Nephron (organoid): ENCODE data around the gene ABCA12.

Experiments
- H3K27ac Mint-ChIP-seq, 3 experiments: 2 replicates each; pipeline ENCODE4 v1.8.0; 2020; ENCODE audit warnings: mixed read lengths in 3 of 3, mild to moderate bottlenecking in 2 of 3, moderate library complexity in 1 of 3
- H3K27me3 Mint-ChIP-seq: 2 replicates; pipeline ENCODE4 v1.8.0; 2021; ENCODE audit warnings: low read depth, mild to moderate bottlenecking, moderate library complexity, mixed read lengths
- H3K36me3 Mint-ChIP-seq: 2 replicates; pipeline ENCODE4 v1.8.0; 2020; ENCODE audit warnings: low read depth, mixed read lengths
- H3K4me1 Mint-ChIP-seq: 2 replicates; pipeline ENCODE4 v1.8.0; 2020; ENCODE audit warnings: mixed read lengths
- H3K4me3 Mint-ChIP-seq, 3 experiments: 2 replicates each; pipeline ENCODE4 v1.8.0; 2020; ENCODE audit warnings: mild to moderate bottlenecking in 3 of 3, mixed read lengths in 3 of 3, moderate library complexity in 2 of 3
- H3K9me3 Mint-ChIP-seq: 2 replicates; pipeline ENCODE4 v1.8.0; 2020; ENCODE audit warnings: mixed read lengths
- TF ChIP-seq, protein P1 (sequence below), 3 experiments: fragments of 200-600 bp; sonication (generic); IDR thresholded peaks; one replicate each; pipeline ENCODE4 v1.5.0; 2021; ENCODE audit warnings: antibody characterized with exemption in 3 of 3; ENCODE audit not compliant: unreplicated experiment in 3 of 3

Gene ABCA12

DNA sequence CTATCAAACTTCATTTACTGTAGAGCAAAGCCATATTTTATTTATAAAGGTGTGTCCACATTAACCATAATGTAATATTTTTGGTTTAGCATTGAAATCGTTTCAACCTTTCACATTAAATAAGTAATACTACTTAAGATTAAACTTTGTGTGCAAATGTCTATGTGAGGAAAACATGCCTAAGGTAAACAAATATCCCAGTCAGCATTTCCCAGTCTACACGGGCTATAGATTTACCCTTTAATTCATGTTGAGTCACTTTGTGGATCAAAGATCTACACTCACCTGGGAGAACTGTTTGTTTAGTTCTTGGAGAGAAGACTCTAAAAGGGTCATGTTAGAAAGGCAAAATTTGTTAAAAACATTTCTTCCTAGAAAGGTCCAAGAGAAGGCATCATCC is 89.1 kb downstream of the ABCA12 start:
- TF ChIP-seq, protein P1, sequence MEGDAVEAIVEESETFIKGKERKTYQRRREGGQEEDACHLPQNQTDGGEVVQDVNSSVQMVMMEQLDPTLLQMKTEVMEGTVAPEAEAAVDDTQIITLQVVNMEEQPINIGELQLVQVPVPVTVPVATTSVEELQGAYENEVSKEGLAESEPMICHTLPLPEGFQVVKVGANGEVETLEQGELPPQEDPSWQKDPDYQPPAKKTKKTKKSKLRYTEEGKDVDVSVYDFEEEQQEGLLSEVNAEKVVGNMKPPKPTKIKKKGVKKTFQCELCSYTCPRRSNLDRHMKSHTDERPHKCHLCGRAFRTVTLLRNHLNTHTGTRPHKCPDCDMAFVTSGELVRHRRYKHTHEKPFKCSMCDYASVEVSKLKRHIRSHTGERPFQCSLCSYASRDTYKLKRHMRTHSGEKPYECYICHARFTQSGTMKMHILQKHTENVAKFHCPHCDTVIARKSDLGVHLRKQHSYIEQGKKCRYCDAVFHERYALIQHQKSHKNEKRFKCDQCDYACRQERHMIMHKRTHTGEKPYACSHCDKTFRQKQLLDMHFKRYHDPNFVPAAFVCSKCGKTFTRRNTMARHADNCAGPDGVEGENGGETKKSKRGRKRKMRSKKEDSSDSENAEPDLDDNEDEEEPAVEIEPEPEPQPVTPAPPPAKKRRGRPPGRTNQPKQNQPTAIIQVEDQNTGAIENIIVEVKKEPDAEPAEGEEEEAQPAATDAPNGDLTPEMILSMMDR (IDR thresholded peaks at IDR 0.05; ENCODE audit: unreplicated experiment in 3 of 3) = no peak
- Mint-ChIP-seq H3K27ac (no peak overlapping the region), H3K9me3 (peaks cover 6% of the 10 kb centered on the region), H3K4me1 (no peaks in the 10 kb centered on the region), H3K27me3 (no peaks in the 10 kb centered on the region), H3K36me3 (peaks cover 5% of the 10 kb centered on the region), H3K4me3 (no peak overlapping the region)

DNA sequence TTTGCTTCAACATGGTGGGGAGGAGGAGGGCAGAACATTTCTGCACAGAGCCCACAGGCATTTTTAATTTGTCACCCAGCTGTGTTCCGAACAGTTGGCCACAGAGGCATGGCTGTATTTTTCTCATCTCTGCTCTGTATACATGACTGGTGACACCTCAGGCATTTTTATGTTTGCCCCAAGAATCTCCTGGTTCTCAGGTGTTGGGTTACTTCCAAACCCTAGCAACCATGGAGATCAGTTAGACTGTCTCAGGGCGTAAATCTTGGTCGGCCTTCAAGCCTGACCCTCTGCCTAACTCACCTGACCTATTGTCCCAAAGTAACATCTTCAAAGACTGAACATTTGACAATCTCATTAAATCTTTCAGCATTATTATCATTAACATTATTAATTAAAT is 100.0 kb downstream of the ABCA12 start:
- H3K27ac Mint-ChIP-seq = no peak overlapping the region
- H3K36me3 Mint-ChIP-seq = no peaks in the 10 kb centered on the region
- no peaks in the 10 kb centered on the region for H3K4me1 Mint-ChIP-seq
- TF ChIP-seq, protein P1 (IDR thresholded peaks at IDR 0.05; ENCODE audit: unreplicated experiment in 3 of 3) = no peak
- no peak overlapping the region for H3K4me3 Mint-ChIP-seq
- H3K27me3 Mint-ChIP-seq = no peaks in the 10 kb centered on the region
- peaks cover 6% of the 10 kb centered on the region for H3K9me3 Mint-ChIP-seq

DNA sequence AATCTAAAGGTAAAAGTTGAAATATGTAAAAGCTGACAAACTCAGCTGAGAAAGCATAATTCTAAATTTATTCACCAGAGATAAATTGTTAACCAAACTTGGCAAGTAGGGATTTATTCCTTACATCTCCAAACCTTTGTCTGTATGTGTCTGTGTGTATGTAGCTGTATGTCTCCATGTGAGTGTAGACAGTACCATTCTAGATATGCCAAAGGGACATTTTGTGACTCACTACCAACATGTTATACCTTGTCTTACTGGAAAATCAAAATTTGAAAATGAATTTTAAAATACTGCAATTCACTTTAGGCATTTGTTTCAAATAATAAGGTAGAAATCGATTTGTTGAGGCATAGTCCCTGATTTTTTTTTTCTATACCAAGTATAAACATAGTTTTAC is 102.1 kb downstream of the ABCA12 start:
- Mint-ChIP-seq H3K4me1 (no peaks in the 10 kb centered on the region), H3K27me3 (no peaks in the 10 kb centered on the region)

DNA sequence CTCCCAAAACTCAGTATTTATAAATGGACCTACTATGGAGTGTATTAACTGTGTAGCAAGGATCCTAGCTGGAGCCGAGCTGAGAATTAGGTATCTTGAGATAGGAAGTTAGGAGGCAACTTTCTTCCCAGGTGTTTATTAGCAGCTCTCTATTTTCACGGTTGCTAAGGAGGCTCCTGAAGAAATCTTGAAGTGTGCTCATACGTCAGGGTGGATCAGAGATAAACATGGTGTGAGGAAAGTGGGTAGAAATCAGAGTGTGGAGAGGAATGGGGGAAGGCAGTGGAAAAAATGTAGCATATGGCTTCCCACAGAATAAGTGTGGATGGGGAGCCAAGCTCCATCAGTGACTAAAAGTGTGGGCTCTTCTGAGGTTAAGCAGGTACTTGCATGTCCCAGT is 104.3 kb downstream of the ABCA12 start:
- Mint-ChIP-seq H3K27me3 (no peaks in the 10 kb centered on the region), H3K4me1 (no peaks in the 10 kb centered on the region), H3K36me3 (no peaks in the 10 kb centered on the region), H3K9me3 (no peaks in the 10 kb centered on the region), H3K4me3 (no peak overlapping the region), H3K27ac (no peak overlapping the region)
- TF ChIP-seq, protein P1 (IDR thresholded peaks at IDR 0.05; ENCODE audit: unreplicated experiment in 3 of 3) = no peak

More for the DNA sequence above, 102.1 kb downstream of the ABCA12 start:
- no peaks in the 10 kb centered on the region for H3K9me3 Mint-ChIP-seq
- H3K4me3 Mint-ChIP-seq = no peak overlapping the region
- no peaks in the 10 kb centered on the region for H3K36me3 Mint-ChIP-seq
- TF ChIP-seq, protein P1 (IDR thresholded peaks at IDR 0.05; ENCODE audit: unreplicated experiment in 3 of 3) = no peak
- H3K27ac Mint-ChIP-seq = no peak overlapping the region

DNA sequence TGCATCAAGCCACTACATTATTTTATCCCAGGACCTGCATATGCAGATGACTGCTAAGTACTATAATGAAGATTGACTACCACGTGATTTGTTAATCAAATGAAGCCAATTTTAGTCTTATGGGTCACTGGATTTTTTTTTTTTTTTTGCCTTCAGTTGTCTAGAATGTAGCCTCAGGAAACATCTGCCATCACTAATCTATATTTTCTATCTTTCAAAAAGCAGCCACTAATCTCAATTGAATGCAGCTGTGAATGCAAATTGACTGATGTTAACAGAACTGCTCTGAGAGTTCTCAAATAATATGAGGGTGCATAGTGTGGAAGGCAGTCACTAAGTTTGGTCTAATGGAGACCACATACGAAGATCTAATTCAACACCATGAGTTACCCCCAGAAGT is 106.3 kb downstream of the ABCA12 start:
- H3K4me1 Mint-ChIP-seq = no peaks in the 10 kb centered on the region
- no peaks in the 10 kb centered on the region for H3K36me3 Mint-ChIP-seq
- no peak overlapping the region for H3K27ac Mint-ChIP-seq
- TF ChIP-seq, protein P1 (IDR thresholded peaks at IDR 0.05; ENCODE audit: unreplicated experiment in 3 of 3) = no peak
- H3K27me3 Mint-ChIP-seq = no peaks in the 10 kb centered on the region
- no peaks in the 10 kb centered on the region for H3K9me3 Mint-ChIP-seq
- H3K4me3 Mint-ChIP-seq = no peak overlapping the region

DNA sequence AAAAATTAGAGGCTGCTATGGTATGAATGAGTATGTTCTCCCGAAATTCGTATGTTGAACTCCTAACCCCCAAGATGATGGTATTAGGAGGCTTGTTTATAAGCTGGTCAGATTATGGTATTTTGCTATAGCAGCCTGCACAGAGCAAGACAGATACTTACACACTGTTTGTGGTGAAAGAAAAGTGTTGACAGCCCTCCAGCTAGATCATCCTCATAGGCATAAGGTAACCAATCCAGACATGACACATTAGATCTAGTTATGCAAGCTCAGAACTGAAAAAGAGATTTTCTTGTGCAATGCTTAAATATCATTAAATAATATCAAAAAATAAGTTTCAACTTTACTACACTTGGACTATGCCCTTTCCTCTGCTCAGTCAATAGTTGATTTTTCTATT is 107.1 kb downstream of the ABCA12 start:
- Mint-ChIP-seq H3K36me3 (no peaks in the 10 kb centered on the region), H3K4me1 (no peaks in the 10 kb centered on the region), H3K27me3 (no peaks in the 10 kb centered on the region), H3K4me3 (no peak overlapping the region), H3K27ac (no peak overlapping the region), H3K9me3 (no peaks in the 10 kb centered on the region)
- TF ChIP-seq, protein P1 (IDR thresholded peaks at IDR 0.05; ENCODE audit: unreplicated experiment in 3 of 3) = no peak
